Activated naive CD8-positive, alpha-beta T cell treated with anti-CD3 and anti-CD28 coated beads for 36 hours (primary cell): Measurements from ENCODE around the gene HADHA. TPM values are rescaled to one million over a fixed set of nuclear protein-coding genes. Genes with fewer than 3 reads are reported as not detected.
A peak's percentile ranks its signal among the peaks of the same experiment; 100 is the strongest.
"Not testable (repeated sequence)": the region's sequence is repeated elsewhere in the genome, so short reads cannot be mapped to it uniquely, and the experiment has no call there.

Experiments used
- DNase-seq: peaks from one replicate; pipeline ENCODE4 v3.0.0; 2021
- H3K27ac Mint-ChIP-seq: one replicate; pipeline ENCODE4 v1.8.0; 2022; ENCODE audit warnings: mild to moderate bottlenecking, moderate library complexity, mixed read lengths
- H3K27me3 Mint-ChIP-seq: one replicate; pipeline ENCODE4 v1.8.0; 2022; ENCODE audit warnings: mild to moderate bottlenecking, mixed read lengths
- H3K36me3 Mint-ChIP-seq: one replicate; pipeline ENCODE4 v1.8.0; 2021; ENCODE audit warnings: mild to moderate bottlenecking, mixed read lengths
- H3K4me1 Mint-ChIP-seq: one replicate; pipeline ENCODE4 v1.8.0; 2021; ENCODE audit warnings: mixed read lengths
- H3K4me3 Mint-ChIP-seq: one replicate; pipeline ENCODE4 v1.8.0; 2022; ENCODE audit warnings: mild to moderate bottlenecking, moderate library complexity, mixed read lengths
- H3K9me3 Mint-ChIP-seq: one replicate; pipeline ENCODE4 v1.8.0; 2022; ENCODE audit warnings: mixed read lengths
- total RNA-seq, 2 experiments: library from RNA; stranded (reverse); gene quantifications; one replicate each; pipeline ENCODE4 v1.2.3, GENCODE V29; 2021

HADHA gene
- total RNA-seq, 2 experiments from 2014 or later, result 119 to 120 TPM

DNA sequence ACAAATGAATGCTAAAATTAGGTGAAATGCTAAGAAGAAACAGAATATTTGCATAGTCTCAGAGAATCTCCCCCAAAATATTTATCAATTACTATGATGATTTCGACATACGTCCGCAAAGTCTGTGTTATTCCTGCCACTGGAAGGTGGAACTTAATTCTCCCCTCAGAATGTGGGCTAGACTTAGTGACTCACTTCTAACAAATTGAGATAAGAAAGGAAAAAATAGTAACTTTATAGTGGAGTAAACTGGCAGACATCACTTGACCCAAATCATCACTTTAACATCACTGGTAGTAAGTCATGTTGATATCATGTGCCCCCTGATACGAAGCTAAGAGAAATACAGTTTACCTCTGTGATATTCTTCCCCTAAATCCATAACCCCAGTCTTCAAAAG lies 23.8 kb upstream of the HADHA start:
- Mint-ChIP-seq H3K9me3 (no peaks in the 10 kb centered on the region), H3K4me1 (peaks cover 9% of the 10 kb centered on the region), H3K27me3 (no peaks in the 10 kb centered on the region), H3K27ac (no peak overlapping the region), H3K4me3 (no peak overlapping the region), H3K36me3 (peaks cover 2% of the 10 kb centered on the region)
- no peak for DNase-seq

DNA sequence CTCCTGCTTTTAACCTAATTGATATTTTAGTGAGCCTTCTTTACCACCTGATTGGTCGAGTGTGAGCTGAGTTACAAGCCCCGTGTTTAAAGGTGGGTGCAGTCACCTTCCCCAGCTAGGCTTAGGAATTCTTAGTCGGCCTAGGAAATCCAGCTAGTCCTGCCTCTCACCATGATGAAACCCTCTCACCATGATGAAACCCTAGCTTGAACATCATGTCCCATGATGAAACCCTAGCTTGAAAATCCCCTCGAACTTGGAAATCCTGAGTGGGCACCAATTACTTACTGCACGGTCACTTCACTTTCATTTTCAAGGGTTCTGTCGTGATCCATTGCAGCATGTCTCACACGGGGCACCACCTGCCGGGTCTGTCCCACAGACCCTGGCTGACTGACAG lies 14.4 kb upstream of the HADHA start:
- not testable (repeated sequence) for H3K4me1 Mint-ChIP-seq, H3K27ac Mint-ChIP-seq, H3K9me3 Mint-ChIP-seq, DNase-seq, H3K36me3 Mint-ChIP-seq, H3K4me3 Mint-ChIP-seq, H3K27me3 Mint-ChIP-seq

DNA sequence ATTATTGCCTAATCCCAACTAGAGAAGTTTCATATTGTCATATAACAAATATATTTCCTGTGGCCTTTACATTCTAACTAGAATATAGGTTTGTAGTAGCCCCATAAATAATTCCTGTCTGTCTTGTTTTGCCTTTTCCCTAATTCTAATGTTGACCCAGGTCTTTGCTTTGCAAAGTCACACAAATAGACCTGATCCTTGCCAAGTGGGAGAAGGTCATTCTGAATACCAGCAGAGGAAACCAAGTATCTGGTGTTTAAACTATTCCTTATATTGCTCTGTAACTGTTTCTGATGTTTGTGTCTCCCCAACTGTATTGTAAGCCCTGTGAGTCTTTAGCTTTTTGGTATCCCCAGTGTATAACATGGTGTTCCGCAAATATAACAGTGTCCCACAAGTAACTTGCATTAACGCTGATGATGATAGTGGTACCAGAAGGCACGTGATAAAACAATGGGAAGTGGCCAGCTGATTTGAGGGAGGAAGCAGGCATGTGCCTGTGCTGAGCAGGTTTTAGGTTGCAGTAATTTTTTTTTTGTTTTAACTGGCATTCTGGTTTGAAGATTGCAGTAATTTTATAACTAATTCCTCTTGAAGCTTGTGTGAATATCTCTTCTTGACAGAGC lies 11.4 kb upstream of the HADHA start:
- Mint-ChIP-seq H3K4me1 (peaks cover 26% of the 10 kb centered on the region), H3K36me3 (no peaks in the 10 kb centered on the region), H3K4me3 (no peak overlapping the region), H3K27me3 (no peaks in the 10 kb centered on the region), H3K9me3 (no peaks in the 10 kb centered on the region), H3K27ac (no peak overlapping the region)
- no peak for DNase-seq

DNA sequence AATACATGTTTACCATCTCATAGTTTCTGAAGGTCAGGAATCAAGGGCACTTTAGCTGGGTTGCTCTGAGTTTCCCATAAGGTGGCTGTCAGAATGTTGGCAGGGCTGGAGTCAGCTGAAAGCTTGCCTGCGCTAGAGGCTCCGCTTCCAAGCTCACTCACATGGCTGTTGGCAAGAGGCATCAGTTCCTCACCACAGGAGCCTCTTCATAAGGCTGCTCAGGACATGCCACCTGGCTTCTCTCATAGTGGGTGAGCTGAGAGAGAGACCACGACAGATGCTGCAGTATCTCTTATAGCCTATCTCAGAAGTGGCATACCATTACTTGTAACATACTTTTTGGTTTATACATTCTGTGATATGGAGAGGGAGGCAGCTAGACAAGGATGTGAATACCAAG lies 7.5 kb upstream of the HADHA start:
- no peak for DNase-seq
- H3K9me3 Mint-ChIP-seq, result no peaks in the 10 kb centered on the region
- H3K4me1 Mint-ChIP-seq, result peaks cover 42% of the 10 kb centered on the region
- no peak overlapping the region for H3K4me3 Mint-ChIP-seq
- H3K36me3 Mint-ChIP-seq, result no peaks in the 10 kb centered on the region
- H3K27ac Mint-ChIP-seq, result no peak overlapping the region
- H3K27me3 Mint-ChIP-seq, result no peaks in the 10 kb centered on the region

DNA sequence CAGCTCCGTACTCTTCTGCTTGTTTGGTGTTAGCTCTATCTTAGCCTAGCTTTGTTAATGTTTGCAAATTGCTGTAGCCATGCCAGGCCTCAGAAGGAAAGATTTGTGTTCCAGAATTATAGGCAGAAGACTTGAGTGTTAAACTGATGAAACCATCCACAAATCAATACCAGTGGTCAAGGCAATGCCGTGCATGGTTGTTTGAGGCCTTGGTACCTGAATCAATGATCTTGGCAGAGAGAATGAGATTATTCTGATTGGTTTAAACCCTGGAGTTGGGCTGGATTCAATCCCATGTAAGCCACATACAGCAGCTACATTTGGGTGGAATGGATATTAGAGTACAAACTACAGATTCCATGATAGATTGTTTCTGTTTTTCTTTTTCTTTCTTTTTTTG lies 5.2 kb upstream of the HADHA start:
- peaks cover 51% of the 10 kb centered on the region for H3K4me1 Mint-ChIP-seq
- no peaks in the 10 kb centered on the region for H3K9me3 Mint-ChIP-seq
- H3K27me3 Mint-ChIP-seq, result no peaks in the 10 kb centered on the region
- no peak overlapping the region for H3K4me3 Mint-ChIP-seq
- no peaks in the 10 kb centered on the region for H3K36me3 Mint-ChIP-seq
- H3K27ac Mint-ChIP-seq, result no peak overlapping the region
- no peak for DNase-seq

DNA sequence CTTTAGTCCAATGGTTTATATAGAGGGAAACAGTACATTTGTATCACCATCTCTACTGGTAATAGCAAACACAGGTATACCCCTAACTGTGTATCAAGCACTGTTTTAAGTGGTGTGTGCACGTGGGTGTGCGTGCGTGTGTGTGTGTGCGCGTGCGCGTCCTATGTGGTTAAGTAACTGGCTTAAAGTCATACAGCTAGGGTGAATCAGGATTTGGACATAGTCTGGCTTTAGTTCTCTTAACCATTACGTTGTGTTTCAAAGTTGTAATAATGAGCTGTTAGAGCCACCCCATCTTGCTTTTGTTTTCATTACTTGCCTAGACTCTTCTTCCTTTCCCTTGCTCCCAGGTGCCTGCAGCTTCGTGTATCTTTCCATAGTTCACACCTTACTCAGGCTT lies 2.4 kb upstream of the HADHA start:
- Mint-ChIP-seq H3K4me3 (peak overlapping the region; percentile 53), H3K36me3 (peaks cover 5% of the 10 kb centered on the region), H3K27ac (peak overlapping the region; percentile 61), H3K27me3 (no peaks in the 10 kb centered on the region), H3K9me3 (no peaks in the 10 kb centered on the region), H3K4me1 (peaks cover 50% of the 10 kb centered on the region)
- peak; percentile 29 for DNase-seq

DNA sequence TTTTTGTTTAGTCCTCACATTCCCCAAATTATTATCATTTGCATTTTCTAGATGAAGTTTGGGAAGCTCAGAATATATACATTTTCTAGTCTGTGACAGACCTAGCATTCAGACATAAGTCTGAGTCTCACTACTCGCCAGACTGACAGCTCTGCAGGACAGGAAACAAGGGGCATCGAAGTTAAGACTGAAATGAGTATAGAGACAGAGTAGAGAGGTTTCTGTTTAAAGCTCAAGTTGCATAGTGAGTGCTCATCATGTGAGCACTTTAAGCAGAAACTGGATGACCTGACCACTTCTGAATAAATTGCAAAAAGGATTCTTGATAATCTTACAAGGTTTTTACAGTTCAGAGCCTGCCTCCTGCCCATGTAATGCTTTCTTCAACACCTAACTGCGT lies 1.4 kb upstream of the HADHA start:
- H3K4me3 Mint-ChIP-seq, result peak overlapping the region; percentile 96
- no peaks in the 10 kb centered on the region for H3K9me3 Mint-ChIP-seq
- peak overlapping the region; percentile 99 for H3K27ac Mint-ChIP-seq
- H3K36me3 Mint-ChIP-seq, result peaks cover 5% of the 10 kb centered on the region
- DNase-seq, result no peak
- peaks cover 49% of the 10 kb centered on the region for H3K4me1 Mint-ChIP-seq
- no peaks in the 10 kb centered on the region for H3K27me3 Mint-ChIP-seq

DNA sequence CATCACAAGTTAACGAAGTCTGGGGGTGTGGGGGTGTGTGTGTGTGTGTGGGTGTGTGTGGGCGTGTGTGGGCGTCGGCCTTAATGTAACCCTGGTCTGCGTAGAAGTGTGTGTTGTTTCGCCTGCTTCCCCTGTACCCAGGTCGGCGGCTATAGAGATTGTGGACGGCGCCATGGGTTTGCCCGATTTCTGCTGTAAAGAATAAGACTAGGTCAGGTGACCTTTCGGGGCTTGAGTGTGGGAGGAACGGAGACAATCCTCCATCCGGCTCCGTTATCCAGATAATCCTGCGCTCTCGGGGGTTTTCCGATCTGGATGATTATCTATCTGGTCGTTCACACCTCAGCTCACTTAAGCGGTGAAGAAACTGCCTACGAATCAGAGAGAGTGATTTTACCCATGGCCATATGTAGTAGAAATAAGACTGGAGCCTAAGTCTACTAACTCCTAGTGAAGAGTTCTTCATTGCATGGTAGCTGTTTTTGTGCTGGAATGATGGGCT lies 850 bp upstream of the HADHA start:
- Mint-ChIP-seq H3K9me3 (no peaks in the 10 kb centered on the region), H3K4me3 (peak overlapping the region; percentile 96), H3K27ac (peak overlapping the region; percentile 99), H3K27me3 (no peaks in the 10 kb centered on the region), H3K36me3 (peaks cover 5% of the 10 kb centered on the region), H3K4me1 (peaks cover 51% of the 10 kb centered on the region)
- DNase-seq, result peak; percentile 57

DNA sequence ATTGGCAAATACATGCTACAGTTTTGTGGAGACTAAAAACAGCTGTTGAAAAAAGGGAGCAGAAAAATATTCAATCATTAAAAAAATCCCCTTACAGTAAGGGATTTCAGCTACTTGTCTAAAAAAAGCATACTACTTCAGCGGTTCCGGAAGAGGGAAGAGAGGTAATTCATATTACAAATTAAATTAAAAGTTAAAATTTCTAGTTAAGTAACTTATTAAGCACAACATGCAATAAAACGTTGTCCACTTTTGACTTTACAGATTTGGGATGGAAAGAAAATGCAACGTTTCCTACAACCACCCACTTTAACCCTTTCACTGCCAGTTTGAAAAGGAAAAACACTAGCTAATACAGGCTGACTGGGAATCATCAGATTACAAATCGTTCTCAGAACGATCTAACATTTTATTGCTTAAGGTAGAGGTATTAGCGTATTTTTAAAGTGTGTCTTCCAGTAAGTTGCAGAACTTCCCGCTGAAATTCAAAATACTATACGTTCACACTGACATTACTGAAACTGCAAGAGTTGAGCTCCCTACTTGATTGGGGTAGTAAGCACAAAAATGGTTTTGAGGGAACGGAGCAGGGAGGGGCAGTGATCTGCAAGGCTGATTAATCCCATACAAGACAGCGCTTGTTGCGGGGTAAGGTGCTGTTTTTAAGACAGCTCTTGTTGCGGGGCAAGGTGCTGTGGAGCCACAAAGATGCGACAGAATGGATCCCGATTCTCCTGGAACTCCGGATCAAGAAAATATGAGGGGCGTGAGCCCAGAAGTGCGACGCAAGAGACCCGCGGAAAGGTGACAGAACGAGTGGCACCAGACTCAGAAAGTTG lies 743 bp downstream of the HADHA start:
- DNase-seq, result no peak
- Mint-ChIP-seq H3K4me1 (peaks cover 55% of the 10 kb centered on the region), H3K36me3 (peaks cover 5% of the 10 kb centered on the region), H3K27ac (peak overlapping the region; percentile 99), H3K4me3 (peak overlapping the region; percentile 96), H3K9me3 (no peaks in the 10 kb centered on the region), H3K27me3 (no peaks in the 10 kb centered on the region)

DNA sequence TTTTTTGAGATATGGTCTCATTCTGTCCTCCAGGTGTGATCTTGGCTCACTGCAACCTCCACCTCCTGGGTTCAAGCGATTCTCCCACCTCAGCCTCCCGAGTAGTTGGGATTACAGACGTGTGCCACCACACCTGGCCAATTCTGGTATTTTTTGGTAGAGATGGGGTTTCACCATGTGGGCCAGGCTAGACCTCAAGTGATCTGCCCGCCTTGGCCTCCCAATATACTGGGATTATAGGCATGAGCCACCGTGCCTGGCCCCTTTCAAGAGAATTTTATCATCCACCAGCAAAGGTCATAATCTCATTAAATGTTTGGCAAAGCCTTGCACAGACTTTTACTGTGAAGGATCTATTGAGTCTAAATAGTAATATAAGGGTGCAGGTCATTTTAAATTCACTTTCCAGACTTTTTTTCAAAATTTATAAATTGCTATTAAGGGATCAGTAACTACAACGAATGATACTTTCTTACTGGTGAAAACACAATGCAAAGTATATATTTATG lies 2.5 kb downstream of the HADHA start:
- peak overlapping the region; percentile 56 for H3K4me3 Mint-ChIP-seq
- H3K27ac Mint-ChIP-seq, result no peak overlapping the region
- H3K36me3 Mint-ChIP-seq, result peaks cover 7% of the 10 kb centered on the region
- DNase-seq, result no peak
- peaks cover 50% of the 10 kb centered on the region for H3K4me1 Mint-ChIP-seq
- H3K9me3 Mint-ChIP-seq, result no peaks in the 10 kb centered on the region
- H3K27me3 Mint-ChIP-seq, result no peaks in the 10 kb centered on the region

DNA sequence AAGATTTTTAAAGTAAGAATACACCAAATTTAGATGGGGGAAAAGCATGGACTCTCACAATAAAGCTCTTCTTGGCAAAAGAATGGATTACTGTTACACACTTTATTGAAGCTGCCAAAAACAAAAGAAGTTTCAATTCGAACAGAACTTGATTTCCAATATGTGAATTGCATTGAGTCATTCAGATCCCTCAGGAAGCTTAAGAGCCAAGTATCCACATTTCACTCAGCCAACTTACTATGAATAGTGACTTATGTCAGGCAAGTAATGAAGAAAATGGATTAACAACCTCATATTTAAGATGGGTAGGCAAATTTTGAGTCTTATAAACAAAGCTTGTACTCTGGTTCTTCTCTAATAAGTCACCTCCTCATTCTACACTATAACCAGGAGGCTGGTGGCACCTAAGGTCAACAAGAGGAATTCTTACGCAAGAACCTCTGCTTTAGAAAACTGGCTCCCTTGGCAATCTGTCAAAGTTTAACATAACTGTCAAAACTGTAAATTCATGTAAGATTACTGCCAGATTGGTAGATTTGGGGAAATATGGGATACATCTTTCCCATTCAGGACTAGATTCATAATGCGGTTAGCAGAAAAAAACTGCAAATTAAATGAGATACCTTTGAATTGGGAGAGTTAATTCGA lies 6.0 kb downstream of the HADHA start:
- Mint-ChIP-seq H3K9me3 (no peaks in the 10 kb centered on the region), H3K27ac (no peak overlapping the region)
- DNase-seq, result no peak

DNA sequence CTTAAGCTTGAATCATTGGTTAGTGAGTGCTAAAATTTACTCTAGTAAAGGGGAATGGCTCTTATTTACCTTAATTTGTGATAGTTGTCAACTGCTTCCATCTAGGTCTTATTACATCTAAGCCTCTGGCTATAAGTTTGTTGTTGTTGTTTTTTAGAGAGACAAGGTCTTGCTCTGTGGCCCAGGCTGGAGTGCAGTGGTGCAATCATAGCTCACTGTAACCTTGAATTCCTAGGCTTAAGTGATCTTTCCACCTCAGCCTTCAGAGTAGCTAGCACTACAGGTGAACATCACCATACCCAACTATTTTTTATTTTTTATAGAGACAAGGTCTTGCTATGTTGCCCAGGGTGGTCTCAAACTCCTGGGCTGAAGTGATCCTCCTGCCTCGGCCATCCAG lies 6.6 kb downstream of the HADHA start:
- no peak overlapping the region for H3K4me3 Mint-ChIP-seq
- H3K36me3 Mint-ChIP-seq, result peaks cover 13% of the 10 kb centered on the region
- no peaks in the 10 kb centered on the region for H3K27me3 Mint-ChIP-seq
- H3K27ac Mint-ChIP-seq, result no peak overlapping the region
- peaks cover 29% of the 10 kb centered on the region for H3K4me1 Mint-ChIP-seq
- no peak for DNase-seq
- no peaks in the 10 kb centered on the region for H3K9me3 Mint-ChIP-seq

More for the DNA sequence above, 6.0 kb downstream of the HADHA start:
- Mint-ChIP-seq H3K4me1 (peaks cover 34% of the 10 kb centered on the region), H3K4me3 (no peak overlapping the region), H3K36me3 (peaks cover 15% of the 10 kb centered on the region), H3K27me3 (no peaks in the 10 kb centered on the region)

DNA sequence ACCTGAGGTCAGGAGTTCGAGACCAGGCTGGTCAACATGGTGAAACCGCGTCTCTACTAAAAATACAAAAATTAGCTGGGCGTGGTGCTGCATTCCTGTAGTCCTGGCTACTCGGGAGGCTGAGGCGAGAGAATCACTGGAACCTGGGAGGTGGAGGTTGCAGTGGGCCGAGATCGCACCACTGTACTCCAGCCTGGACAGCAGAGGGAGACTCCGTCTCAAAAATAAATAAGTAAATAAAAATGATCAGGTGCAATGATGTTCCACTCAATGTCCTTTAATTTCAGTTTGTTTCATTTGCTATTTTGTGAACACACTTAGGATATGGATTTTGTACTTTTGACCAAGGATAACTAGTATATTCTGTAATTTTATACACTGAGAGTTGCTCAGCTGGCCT lies 9.3 kb downstream of the HADHA start:
- Mint-ChIP-seq H3K27ac (no peak overlapping the region), H3K9me3 (no peaks in the 10 kb centered on the region), H3K36me3 (peaks cover 11% of the 10 kb centered on the region)

DNA sequence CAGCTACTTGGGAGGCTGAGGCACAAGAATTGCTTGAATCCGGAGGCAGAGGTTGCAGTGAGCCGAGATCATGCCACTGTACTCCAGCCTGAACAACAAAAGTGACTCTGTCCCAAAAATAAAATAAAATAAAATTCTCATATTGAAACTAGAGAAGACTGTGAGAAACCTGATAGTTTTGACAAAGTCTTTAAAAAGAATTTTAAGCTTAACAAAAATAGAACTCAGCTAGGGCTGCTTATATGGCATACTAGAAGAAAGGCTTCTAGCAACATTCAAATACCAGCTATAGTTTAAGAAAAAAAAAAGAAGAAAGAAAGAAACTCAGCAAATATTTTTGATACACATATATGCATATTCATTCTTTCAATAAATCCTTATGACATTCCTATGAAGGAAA lies 13.6 kb downstream of the HADHA start:
- Mint-ChIP-seq H3K36me3 (peaks cover 45% of the 10 kb centered on the region), H3K4me3 (no peak overlapping the region), H3K4me1 (no peaks in the 10 kb centered on the region), H3K9me3 (peaks cover 2% of the 10 kb centered on the region), H3K27me3 (no peaks in the 10 kb centered on the region), H3K27ac (no peak overlapping the region)
- no peak for DNase-seq

More for the DNA sequence above, 9.3 kb downstream of the HADHA start:
- H3K27me3 Mint-ChIP-seq, result no peaks in the 10 kb centered on the region
- H3K4me3 Mint-ChIP-seq, result no peak overlapping the region
- no peak for DNase-seq
- peaks cover 10% of the 10 kb centered on the region for H3K4me1 Mint-ChIP-seq

DNA sequence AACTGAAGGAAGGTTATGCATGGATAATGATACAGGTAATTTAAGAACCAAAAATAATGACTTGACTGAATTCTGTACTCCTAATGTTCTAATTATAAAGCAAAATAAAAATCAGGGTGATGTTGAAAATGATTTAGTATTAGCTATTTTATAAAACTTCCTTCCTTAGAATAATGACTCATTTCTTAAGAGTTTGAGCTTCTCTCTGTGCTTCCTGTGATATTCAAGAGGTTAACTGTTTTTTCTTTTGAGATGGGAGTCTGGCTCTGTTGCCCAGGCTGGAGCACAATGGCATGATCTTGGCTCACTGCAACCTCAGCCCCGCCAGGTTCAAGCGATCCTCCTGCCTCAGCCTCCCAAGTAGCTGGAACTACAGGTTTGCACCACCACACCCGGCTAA lies 14.8 kb downstream of the HADHA start:
- H3K27me3 Mint-ChIP-seq, result no peaks in the 10 kb centered on the region
- no peak for DNase-seq
- no peak overlapping the region for H3K27ac Mint-ChIP-seq
- H3K4me1 Mint-ChIP-seq, result no peaks in the 10 kb centered on the region
- peaks cover 44% of the 10 kb centered on the region for H3K36me3 Mint-ChIP-seq
- no peak overlapping the region for H3K4me3 Mint-ChIP-seq
- peaks cover 2% of the 10 kb centered on the region for H3K9me3 Mint-ChIP-seq
